GM10266 (cell line): ENCODE measurements around the gene LAPTM5.
A peak's percentile ranks its signal among the peaks of the same experiment; 100 is the strongest.

ENCODE experiments used
- DNase-seq: peaks from one replicate; pipeline ENCODE4 v3.0.0; 2012; ENCODE audit errors: extremely low spot score
- CTCF ChIP-seq: IDR thresholded peaks from 2 replicates; pipeline ENCODE4 v1.5.1; 2012; ENCODE audit warnings: mild to moderate bottlenecking, low read depth; ENCODE audit not compliant: control insufficient read depth, insufficient read depth; ENCODE audit errors: missing control alignments

LAPTM5 gene

GRCh38 chr1:30762930-30763650 lies 5.5 kb upstream of the LAPTM5 start:
- no peak for DNase-seq
- TF ChIP-seq CTCF: no peak

GRCh38 chr1:30762152-30762929 lies 4.8 kb upstream of the LAPTM5 start:
- no peak for TF ChIP-seq CTCF
- DNase-seq: peak; percentile 55

- TF ChIP-seq CTCF: peak; percentile 22
- no peak for DNase-seq
Observed at GRCh38 chr1:30761381-30762151, 4.0 kb upstream of the LAPTM5 start.

GRCh38 chr1:30760596-30761324 lies 3.2 kb upstream of the LAPTM5 start:
- TF ChIP-seq CTCF: no peak
- DNase-seq: no peak

GRCh38 chr1:30759718-30760281 lies 2.2 kb upstream of the LAPTM5 start:
- DNase-seq: no peak
- no peak for TF ChIP-seq CTCF

GRCh38 chr1:30758785-30759380 lies 1.3 kb upstream of the LAPTM5 start:
- peak; percentile 63 for DNase-seq
- no peak for TF ChIP-seq CTCF
